ENCODE data around the gene TRIM7. TPM values are rescaled to one million over a fixed set of nuclear protein-coding genes. Genes with fewer than 3 reads are reported as not detected.

TRIM7 gene
- total and polyA plus RNA-seq, 9 of the 15 experiments (the other 6 are each of a cell fraction or from before 2014, with no cell fraction given), result 2.6 to 14.9 (median 8.9) TPM

GRCh38 chr5:181204113-181204825, 727 bp downstream of the TRIM7 start (continued):
- TF ChIP-seq STAT6 (CRISPR knock-in tag; IDR thresholded peaks at IDR 0.05), result no peak
- TF ChIP-seq NR0B1 (IDR thresholded peaks at IDR 0.05; ENCODE audit: partially characterized antibody), result no peak
- TF ChIP-seq ZEB2 (IDR thresholded peaks at IDR 0.05), result no peak
- TF ChIP-seq, protein P1, sequence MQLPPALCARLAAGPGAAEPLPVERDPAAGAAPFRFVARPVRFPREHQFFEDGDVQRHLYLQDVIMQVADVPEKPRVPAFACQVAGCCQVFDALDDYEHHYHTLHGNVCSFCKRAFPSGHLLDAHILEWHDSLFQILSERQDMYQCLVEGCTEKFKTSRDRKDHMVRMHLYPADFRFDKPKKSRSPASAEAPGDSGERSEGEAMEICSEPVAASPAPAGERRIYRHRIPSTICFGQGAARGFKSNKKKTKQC (CRISPR knock-in tag; IDR thresholded peaks at IDR 0.05), result peak; percentile 68; the same call in 1 of the 2 replicates
- TF ChIP-seq AFF4 (CRISPR knock-in tag; IDR thresholded peaks at IDR 0.05), result no peak
- no peak for TF ChIP-seq TSHZ1 (CRISPR knock-in tag; IDR thresholded peaks at IDR 0.05)
- TF ChIP-seq MEIS2 (IDR thresholded peaks at IDR 0.05; ENCODE audit: partially characterized antibody), result no peak
- TF ChIP-seq SAP30 (IDR thresholded peaks at IDR 0.05; ENCODE audit: borderline replicate concordance, insufficient read depth, low read depth, low read length, poor library complexity, severe bottlenecking), result no peak
- TF ChIP-seq ATF7 (IDR thresholded peaks at IDR 0.05), result peak; percentile 19; the same call in 1 of the 2 replicates
- TF ChIP-seq ELF1 (tag; IDR thresholded peaks at IDR 0.05), result peak; percentile 61
- no peak for TF ChIP-seq ZNF668 (CRISPR knock-in tag; IDR thresholded peaks at IDR 0.05)
- TF ChIP-seq FOXJ2 (tag; IDR thresholded peaks at IDR 0.05), result no peak
- no peak for TF ChIP-seq CREB3 (tag; conservative IDR thresholded peaks at IDR 0.05; ENCODE audit: low read depth)
